HFF-Myc (cell line): ENCODE results near the gene CCDC150.

Source experiments
- DNase-seq: peaks from one replicate; pipeline ENCODE4 v3.0.0-alpha.2; 2011; ENCODE audit warnings: low read depth; ENCODE audit errors: extremely low read depth
- H3K4me3 ChIP-seq: replicated peaks from 2 replicates; pipeline ENCODE4 v1.5.1; 2011; ENCODE audit warnings: low read depth, mild to moderate bottlenecking, control low read depth, low read length
- CTCF ChIP-seq: IDR thresholded peaks from 2 replicates; pipeline ENCODE4 v1.5.1; 2012; ENCODE audit warnings: mild to moderate bottlenecking, low read depth, low read length, control low read depth; ENCODE audit errors: missing control alignments

CCDC150 gene

GRCh38 chr2:196655761-196656160 is 16.2 kb downstream of the CCDC150 start:
- TF ChIP-seq CTCF = no peak
- no peak for DNase-seq
- H3K4me3 ChIP-seq = no peak overlapping the region

DNA sequence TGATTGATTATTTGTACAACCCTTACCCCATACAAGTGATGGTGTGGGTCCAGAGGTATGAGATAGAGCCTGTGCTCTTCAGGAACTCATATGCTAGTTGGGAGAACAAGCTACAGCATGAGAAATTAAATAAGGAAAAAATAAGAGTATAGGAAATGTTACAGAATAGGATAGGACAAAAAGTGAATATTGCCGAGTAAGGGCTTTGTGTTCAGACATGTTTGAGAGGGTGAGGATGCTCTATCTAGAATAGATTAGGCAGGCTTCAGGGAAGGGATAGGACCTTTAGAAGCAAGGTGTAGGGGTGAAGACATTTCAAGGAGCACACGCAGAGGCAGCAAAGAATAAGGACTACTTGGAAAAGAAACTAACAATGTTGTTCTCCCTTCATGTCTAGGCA is 17.8 kb downstream of the CCDC150 start:
- no peak for DNase-seq
- no peak for TF ChIP-seq CTCF
- H3K4me3 ChIP-seq = no peak overlapping the region

DNA sequence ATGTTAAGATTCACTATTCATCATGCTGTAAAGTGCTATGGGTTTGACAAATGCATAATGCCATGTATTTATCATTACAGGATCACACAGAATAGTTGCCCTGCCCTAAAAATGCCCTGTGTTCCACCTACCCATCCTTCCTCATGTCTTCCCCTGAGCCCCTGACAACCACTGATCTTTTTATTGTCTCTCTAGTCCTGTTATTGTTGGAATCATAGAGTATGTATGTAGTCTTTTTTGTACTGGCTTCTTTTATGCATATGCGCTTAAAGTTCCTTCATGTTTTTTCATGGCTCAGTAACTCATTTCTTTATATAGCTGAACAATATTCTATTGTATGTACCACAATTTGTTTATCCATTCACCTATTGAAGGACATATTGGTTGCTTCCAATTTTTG is 20.3 kb downstream of the CCDC150 start:
- DNase-seq = no peak
- no peak for TF ChIP-seq CTCF
- no peak overlapping the region for H3K4me3 ChIP-seq

- DNase-seq = no peak
- no peak overlapping the region for H3K4me3 ChIP-seq
- no peak for TF ChIP-seq CTCF
These were observed 20.7 kb downstream of the CCDC150 start for GRCh38 chr2:196660244-196660643.

DNA sequence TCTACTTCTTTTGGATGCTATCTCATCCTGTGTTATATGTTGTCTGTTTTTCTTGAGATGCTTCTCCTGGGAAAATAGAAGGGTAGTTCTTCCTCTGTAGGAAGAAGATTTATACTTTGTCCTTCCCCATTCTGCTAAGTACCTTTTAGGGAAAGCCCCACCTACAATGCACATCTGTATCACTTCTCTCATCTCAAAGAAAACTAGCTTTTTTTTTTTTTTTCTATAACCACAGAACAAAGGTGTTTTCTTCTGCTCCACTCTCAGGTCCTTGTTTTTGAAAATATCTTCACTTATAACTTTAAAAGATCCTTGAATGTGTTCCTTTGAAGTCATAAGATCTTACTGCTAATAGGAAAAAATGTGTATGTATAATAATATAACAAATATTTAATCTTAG is 30.8 kb downstream of the CCDC150 start:
- no peak for DNase-seq
- TF ChIP-seq CTCF = no peak
- no peak overlapping the region for H3K4me3 ChIP-seq

- no peak overlapping the region for H3K4me3 ChIP-seq
- DNase-seq = no peak
- no peak for TF ChIP-seq CTCF
These were observed 36.4 kb downstream of the CCDC150 start for GRCh38 chr2:196675963-196676362.

GRCh38 chr2:196677404-196677803 is 37.9 kb downstream of the CCDC150 start:
- no peak for TF ChIP-seq CTCF
- peak; percentile 14 for DNase-seq
- H3K4me3 ChIP-seq = no peak overlapping the region
